Left colon (tissue), 2 donors: ENCODE data around the gene REXO1. TPM values are rescaled to one million over a fixed set of nuclear protein-coding genes. Genes with fewer than 3 reads are reported as not detected.
"Not testable (repeated sequence)": the region's sequence is repeated elsewhere in the genome, so short reads cannot be mapped to it uniquely, and the experiment has no call there.

ENCODE experiments used
- ATAC-seq: fragments of 200-7000 bp; cut with Tn5 transposase; one replicate; pipeline ENCODE4 v1.9.1; 2020; ENCODE audit warnings: mild to moderate bottlenecking, moderate library complexity
- DNase-seq, 2 donors: peaks; one replicate each; pipeline ENCODE4 v3.0.0-alpha.2; 2020
- intact Hi-C, 2 donors: fragments of 100-400 bp; cut with DNase I in 1 of 2; cut with micrococcal nuclease in 1 of 2; formaldehyde crosslinking; loops; one replicate each; pipeline versions ENCODE4 v1.11.2 to v1.14.0; 2022; cut with DNase I, micrococcal nuclease
- total RNA-seq, 2 donors: library from RNA; stranded (reverse); fragmentation: NEBNext Ultra II Directional; extraction: Animal tissue kit (Norgen Biotek cat#: 25700); gene quantifications; one replicate each; pipeline ENCODE4 v1.2.1, GENCODE V29; 2021
- donor health status: DM: no; HTN: no; CAD: no.
- donor health status: DM: yes; HTN: yes; CAD: no.

The REXO1 gene
- total RNA-seq, 2 donors from 2014 or later, result 41.9 to 43.0 TPM

- DNase-seq, intact Hi-C loops, ATAC-seq: not testable (repeated sequence)
These were observed 31.7 kb upstream of the REXO1 start for GRCh38 chr19:1879982-1880381.

GRCh38 chr19:1878583-1878982 is 30.3 kb upstream of the REXO1 start:
- intact Hi-C loops, ATAC-seq, DNase-seq: not testable (repeated sequence)

GRCh38 chr19:1877280-1877660 is 29.0 kb upstream of the REXO1 start:
- DNase-seq, intact Hi-C loops, ATAC-seq: not testable (repeated sequence)

- ATAC-seq, result peak; percentile 19
- intact Hi-C loops, DNase-seq: not testable (repeated sequence)
These were observed 28.4 kb upstream of the REXO1 start for GRCh38 chr19:1876496-1877279.

GRCh38 chr19:1875646-1876495 is 27.6 kb upstream of the REXO1 start:
- intact Hi-C loops, result no loop called here
- ATAC-seq, result peak; percentile 95
- DNase-seq, result peak; percentile 91 to 96

- peak; percentile 8 for ATAC-seq
These were observed 27.0 kb upstream of the REXO1 start for GRCh38 chr19:1875265-1875645.

GRCh38 chr19:1874554-1875185 is 26.4 kb upstream of the REXO1 start:
- ATAC-seq (no peak), DNase-seq (no peak)
- intact Hi-C loops, result no loop called here

More at GRCh38 chr19:1875265-1875645, 27.0 kb upstream of the REXO1 start:
- DNase-seq, intact Hi-C loops: not testable (repeated sequence)

- intact Hi-C loops, result no loop called here
- no peak for ATAC-seq
- no peak for DNase-seq
These were observed 25.5 kb upstream of the REXO1 start for GRCh38 chr19:1873524-1874473.

GRCh38 chr19:1872807-1873523 is 24.7 kb upstream of the REXO1 start:
- intact Hi-C loops, result no loop called here
- no peak for DNase-seq
- ATAC-seq, result no peak

- intact Hi-C loops, result no loop called here
- no peak for ATAC-seq
- DNase-seq, result no peak
These were observed 23.3 kb upstream of the REXO1 start for GRCh38 chr19:1871630-1872029.

- no peak for DNase-seq
- no peak for ATAC-seq
- intact Hi-C loops, result no loop called here
These were observed 22.9 kb upstream of the REXO1 start for GRCh38 chr19:1871140-1871597.

GRCh38 chr19:1868971-1869370 is 20.7 kb upstream of the REXO1 start:
- DNase-seq (no peak), ATAC-seq (no peak)

GRCh38 chr19:1867349-1867724 is 19.1 kb upstream of the REXO1 start:
- no peak for DNase-seq
- no peak for ATAC-seq
- intact Hi-C loops, result no loop called here

More at GRCh38 chr19:1868971-1869370, 20.7 kb upstream of the REXO1 start:
- intact Hi-C loops, result no loop called here

- ATAC-seq (no peak), DNase-seq (no peak)
- intact Hi-C loops, result no loop called here
These were observed 18.5 kb upstream of the REXO1 start for GRCh38 chr19:1866693-1867348.

GRCh38 chr19:1865172-1866010 is 17.1 kb upstream of the REXO1 start:
- intact Hi-C loops, result no loop called here
- ATAC-seq (no peak), DNase-seq (no peak)

- intact Hi-C loops, result no loop called here
- ATAC-seq, result peak; percentile 48
These were observed 16.3 kb upstream of the REXO1 start for GRCh38 chr19:1864480-1865171.

More at GRCh38 chr19:1864480-1865171, 16.3 kb upstream of the REXO1 start:
- DNase-seq, result peak; percentile 77 to 81
